Cardiac fibroblast (primary cell): ENCODE results near the gene TSPAN18.

Source experiments
- DNase-seq, 2 donors: peaks; one replicate each; pipeline versions ENCODE4 v3.0.0 to v3.0.0-alpha.2; 2010; ENCODE audit warnings: low read depth in 2 of 2
- H3K4me3 ChIP-seq, 2 donors: replicated peaks in 1 of 2; 1 replicate in 1 of 2; 2 replicates in 1 of 2; pipeline ENCODE4 v1.5.1; 2011; ENCODE audit warnings: low read depth in 2 of 2, low read length in 2 of 2, mild to moderate bottlenecking in 2 of 2, moderate library complexity in 1 of 2
- CTCF ChIP-seq: IDR thresholded peaks from one replicate; pipeline ENCODE4 v1.5.1; 2011; ENCODE audit warnings: low read depth, mild to moderate bottlenecking, low read length, inconsistent platforms

TSPAN18 gene

DNA sequence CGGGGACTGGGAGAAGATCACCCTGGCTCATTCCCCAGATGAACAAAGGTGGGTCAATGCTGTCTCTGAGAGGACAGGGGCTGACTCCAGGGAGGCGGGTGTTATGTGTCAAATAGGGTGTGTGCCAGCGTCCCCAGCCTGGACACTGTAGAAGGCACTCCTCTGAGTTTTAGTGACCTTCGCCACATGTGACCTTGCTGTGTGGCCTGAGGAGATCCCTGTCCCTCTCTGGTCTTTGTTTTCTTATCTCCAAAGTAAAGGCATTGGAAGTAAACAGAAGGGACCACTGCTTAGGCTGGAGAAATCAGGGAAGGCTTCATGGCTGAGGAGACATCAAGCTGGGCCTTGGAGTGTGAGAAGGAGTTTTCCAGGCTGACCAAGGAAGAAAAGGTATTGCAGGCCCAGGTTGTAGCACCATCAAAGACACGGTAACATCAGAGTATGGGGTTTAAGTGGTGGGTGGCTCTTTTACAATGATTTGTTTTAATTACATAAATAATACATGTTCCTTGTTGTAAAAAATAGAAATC is 149.5 kb downstream of the TSPAN18 start:
- no peak for TF ChIP-seq CTCF
- H3K4me3 ChIP-seq: no peak overlapping the region
- no peak for DNase-seq

DNA sequence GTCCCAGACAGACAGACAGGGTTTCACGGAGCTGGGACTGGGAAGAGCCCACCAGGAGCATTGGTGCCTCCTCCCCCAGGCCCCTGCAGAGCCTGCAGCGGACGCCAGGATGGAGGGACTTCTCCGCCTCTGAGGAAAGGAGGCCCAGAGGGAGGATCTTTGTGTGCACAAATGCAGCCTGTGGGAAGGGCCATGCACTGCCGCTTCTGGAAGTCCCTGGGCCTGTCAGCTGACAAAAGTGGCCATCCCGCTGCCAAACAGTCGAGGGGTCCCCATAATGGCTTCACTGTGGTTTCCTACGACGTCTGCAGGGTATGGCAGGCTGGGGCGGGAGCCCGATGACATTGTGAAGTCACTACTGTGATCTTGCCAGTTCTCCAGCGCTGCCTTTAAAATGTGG is 150.1 kb downstream of the TSPAN18 start:
- DNase-seq: no peak
- TF ChIP-seq CTCF: no peak

DNA sequence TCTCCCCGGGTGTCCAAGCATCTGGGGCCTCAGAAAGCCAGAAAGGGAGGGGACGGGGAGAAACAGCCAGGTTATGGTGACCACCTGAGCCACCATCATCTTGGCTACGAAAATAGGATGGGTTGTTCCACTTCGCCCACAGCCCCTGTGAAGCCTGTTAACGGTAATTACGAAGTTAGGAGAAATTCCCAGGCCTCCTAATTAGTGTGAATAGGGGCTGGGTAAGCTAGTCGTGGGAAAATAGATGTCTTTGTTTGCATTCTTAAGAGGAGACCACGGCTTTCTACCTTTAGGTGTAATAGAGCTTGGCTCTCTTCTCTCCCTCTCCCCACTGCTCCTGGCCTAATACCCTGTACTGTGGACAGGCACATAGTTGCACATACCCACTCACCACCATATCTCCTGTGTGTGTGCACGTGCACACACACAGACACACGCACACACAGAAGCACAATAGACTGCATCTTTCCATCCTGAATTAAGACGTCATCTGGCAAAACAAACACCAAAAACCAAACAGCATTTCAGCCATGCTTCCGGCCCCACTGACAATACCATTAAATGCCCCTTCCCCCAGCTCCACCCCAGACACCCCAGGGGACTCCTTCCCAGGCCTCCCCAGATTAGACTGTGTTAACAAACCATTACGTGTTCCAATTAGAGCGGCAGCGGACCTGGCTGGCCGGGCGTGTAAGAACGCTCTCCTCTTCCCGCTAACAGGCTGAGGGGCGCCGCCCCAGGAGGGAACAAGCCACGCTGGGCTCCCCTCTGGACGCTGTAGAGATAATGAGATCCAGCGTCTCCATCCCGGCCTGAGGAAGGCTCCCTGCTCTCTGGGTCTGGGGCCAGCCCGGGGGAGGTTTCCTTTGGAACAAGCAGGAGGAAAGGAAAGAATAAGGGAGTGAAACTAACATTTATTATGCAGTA is 151.1 kb downstream of the TSPAN18 start:
- H3K4me3 ChIP-seq: no peak overlapping the region
- TF ChIP-seq CTCF: no peak
- DNase-seq: peak; percentile 20 to 39

More for the DNA sequence above, 150.1 kb downstream of the TSPAN18 start:
- H3K4me3 ChIP-seq: no peak overlapping the region

DNA sequence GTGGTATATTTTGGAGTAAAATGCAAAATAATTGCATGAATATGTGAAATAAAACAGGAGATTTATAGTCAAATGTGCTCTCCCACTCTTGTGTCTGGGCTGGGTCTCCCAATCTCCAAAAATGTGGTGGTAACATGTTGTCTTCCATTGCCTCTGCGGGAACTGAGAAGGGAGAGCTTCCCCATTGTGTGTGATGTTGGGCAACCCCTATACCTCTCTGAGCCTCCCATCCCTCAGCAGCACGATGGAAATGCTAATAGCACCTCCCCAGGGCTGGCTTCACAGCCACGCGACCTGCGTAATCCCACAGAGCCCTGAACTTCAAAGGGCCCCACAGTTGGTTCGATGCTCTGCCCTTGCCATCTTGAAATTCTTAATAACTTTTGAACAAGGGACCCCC is 151.9 kb downstream of the TSPAN18 start:
- no peak for TF ChIP-seq CTCF
- H3K4me3 ChIP-seq: no peak overlapping the region
- no peak for DNase-seq

- TF ChIP-seq CTCF: no peak
- no peak for DNase-seq
- H3K4me3 ChIP-seq: no peak overlapping the region
Observed at GRCh38 chr11:44879432-44879831, 152.7 kb downstream of the TSPAN18 start.

DNA sequence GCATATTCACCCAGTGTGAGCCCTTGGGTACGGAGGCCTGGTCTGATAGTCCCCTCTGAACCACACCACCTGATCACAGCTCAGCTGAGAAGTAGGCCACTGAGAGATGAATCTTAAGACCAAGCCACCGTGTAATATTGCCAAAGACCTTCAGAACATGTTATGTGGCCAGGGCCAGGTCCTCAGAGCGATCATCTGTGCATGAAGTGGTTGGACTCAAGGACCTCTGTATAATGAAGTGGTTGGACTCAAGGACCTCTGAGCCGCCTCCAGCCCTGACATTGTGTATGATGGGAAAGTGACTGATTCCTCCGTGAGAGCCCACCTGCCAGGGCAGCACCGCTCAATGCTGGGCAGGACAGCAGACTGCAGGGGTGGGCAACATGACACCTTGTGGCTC is 153.7 kb downstream of the TSPAN18 start:
- no peak overlapping the region for H3K4me3 ChIP-seq
- DNase-seq: no peak
- TF ChIP-seq CTCF: no peak

DNA sequence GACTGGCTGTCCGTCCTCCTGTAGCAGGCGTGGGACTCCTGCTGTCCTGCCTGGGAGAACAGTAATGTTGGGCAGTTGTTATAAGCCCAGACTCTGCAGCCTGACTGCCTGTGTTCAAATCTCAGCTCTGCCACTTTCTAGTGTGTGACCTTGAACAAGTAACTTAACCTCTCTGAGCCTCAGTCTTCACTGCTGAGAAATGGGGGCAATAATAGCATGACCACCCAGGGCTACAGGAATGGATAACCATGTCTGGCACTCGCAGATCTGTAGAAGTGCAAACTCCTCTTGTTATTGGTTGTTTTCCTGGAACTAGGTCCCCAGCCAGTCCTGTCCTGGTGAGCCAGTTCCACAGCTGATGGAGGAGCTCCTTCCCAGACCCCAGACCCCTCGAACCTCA is 154.2 kb downstream of the TSPAN18 start:
- no peak overlapping the region for H3K4me3 ChIP-seq
- DNase-seq: no peak
- no peak for TF ChIP-seq CTCF
